Measurements from ENCODE around the gene MPV17L.
"Not testable (repeated sequence)": the region's sequence is repeated elsewhere in the genome, so short reads cannot be mapped to it uniquely, and the experiment has no call there.

The MPV17L gene

GRCh38 chr16:15453296-15453695 is 57.7 kb downstream of the MPV17L start:
- not testable (repeated sequence) for DNase-seq

DNA sequence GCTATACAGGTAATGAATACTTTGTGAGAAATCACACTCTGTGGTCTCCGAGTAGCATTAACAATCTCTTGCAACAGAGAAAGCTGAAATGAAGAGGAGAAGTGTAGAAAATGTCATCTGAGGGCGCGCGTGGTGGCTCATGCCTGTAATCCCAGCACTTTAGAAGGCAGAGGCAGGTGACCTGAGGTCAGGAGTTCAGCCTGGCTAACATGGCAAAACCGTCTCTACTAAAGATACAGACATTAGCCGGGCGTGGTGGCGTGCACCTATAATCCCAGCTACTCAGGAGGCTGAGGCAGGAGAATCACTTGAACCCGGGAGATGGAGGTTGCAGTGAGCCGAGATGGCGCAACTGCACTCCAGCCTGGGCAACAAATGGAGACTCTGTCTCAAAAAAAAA is 59.4 kb downstream of the MPV17L start:
- DNase-seq = not testable (repeated sequence)

GRCh38 chr16:15457400-15457799 is 61.8 kb downstream of the MPV17L start:
- no peak for DNase-seq

GRCh38 chr16:15457958-15458357 is 62.4 kb downstream of the MPV17L start:
- no peak for DNase-seq

- no peak for DNase-seq
Observed at GRCh38 chr16:15459791-15460190, 64.2 kb downstream of the MPV17L start.

DNA sequence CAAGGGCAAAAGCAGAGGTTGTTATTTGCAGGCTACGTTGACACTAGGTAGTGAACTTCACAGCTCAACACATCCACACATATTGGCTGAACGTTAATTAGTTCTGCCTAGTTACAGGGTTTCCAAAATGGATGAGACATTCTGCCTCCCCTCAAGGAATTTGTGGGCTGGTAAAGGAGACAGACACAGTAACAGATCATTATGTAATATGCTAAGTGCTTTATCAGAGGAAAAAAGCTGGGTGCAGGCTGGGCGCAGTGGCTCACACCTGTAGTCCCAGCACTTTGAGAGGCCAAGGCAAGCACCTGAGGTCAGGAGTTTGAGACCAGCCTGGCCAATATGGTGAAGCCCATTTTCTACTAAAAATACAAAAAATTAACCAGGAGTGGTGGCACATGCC is 65.0 kb downstream of the MPV17L start:
- no peak for DNase-seq

- DNase-seq = no peak
Observed at GRCh38 chr16:15461376-15461775, 65.8 kb downstream of the MPV17L start.
